ENCODE results near the gene PI3. TPM values are rescaled to one million over a fixed set of nuclear protein-coding genes. Genes with fewer than 3 reads are reported as not detected.

The PI3 gene
- total and polyA plus RNA-seq, 2 of the 8 experiments (the other 6 are each of a cell fraction or from before 2014, with no cell fraction given) = not detected

DNA sequence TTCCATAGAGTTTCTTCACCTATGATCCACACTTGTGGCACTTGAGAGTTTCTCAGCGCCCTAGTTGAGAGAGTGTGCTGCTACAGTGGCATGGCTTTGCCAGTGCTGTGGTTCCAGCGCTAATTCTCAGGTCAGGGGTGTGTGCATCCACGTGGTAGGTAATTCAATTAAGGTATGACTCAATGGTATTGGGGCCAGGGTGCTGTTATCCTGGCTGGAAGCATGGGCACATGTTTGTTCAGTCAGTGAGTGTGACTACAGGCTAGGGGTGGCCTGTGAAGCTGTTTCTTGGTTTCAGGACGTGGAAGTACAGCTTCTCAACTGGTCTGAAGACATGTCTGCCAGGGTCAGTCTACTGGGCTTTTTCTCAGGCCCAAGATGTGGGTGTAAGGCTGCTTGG is 43.4 kb downstream of the PI3 start (continued):
- no peak for TF ChIP-seq SAP30 (IDR thresholded peaks at IDR 0.05; ENCODE audit: insufficient read depth, insufficient replicate concordance, low read length)
